ENCODE data around the gene GRIK1. TPM values are rescaled to one million over a fixed set of nuclear protein-coding genes. Genes with fewer than 3 reads are reported as not detected.

The GRIK1 gene
- total RNA-seq, 3 donors from 2014 or later: 0.38 to 0.41 TPM; not detected in 1

GRCh38 chr21:29504751-29505321, 435.0 kb downstream of the GRIK1 start:
- Histone ChIP-seq H3K36me3 (ENCODE audit: low read depth) (no peaks in the 10 kb centered on the region), H3K9me3 (no peaks in the 10 kb centered on the region), H3K4me1 (ENCODE audit: low read depth) (no peaks in the 10 kb centered on the region), H3K4me3 (no peak overlapping the region)
- no peak for ATAC-seq
- TF ChIP-seq, protein P1, sequence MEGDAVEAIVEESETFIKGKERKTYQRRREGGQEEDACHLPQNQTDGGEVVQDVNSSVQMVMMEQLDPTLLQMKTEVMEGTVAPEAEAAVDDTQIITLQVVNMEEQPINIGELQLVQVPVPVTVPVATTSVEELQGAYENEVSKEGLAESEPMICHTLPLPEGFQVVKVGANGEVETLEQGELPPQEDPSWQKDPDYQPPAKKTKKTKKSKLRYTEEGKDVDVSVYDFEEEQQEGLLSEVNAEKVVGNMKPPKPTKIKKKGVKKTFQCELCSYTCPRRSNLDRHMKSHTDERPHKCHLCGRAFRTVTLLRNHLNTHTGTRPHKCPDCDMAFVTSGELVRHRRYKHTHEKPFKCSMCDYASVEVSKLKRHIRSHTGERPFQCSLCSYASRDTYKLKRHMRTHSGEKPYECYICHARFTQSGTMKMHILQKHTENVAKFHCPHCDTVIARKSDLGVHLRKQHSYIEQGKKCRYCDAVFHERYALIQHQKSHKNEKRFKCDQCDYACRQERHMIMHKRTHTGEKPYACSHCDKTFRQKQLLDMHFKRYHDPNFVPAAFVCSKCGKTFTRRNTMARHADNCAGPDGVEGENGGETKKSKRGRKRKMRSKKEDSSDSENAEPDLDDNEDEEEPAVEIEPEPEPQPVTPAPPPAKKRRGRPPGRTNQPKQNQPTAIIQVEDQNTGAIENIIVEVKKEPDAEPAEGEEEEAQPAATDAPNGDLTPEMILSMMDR (IDR thresholded peaks at IDR 0.05): no peak
- intact Hi-C loops (cut with DNase I, micrococcal nuclease): no loop called here
- DNase-seq: no peak

DNA sequence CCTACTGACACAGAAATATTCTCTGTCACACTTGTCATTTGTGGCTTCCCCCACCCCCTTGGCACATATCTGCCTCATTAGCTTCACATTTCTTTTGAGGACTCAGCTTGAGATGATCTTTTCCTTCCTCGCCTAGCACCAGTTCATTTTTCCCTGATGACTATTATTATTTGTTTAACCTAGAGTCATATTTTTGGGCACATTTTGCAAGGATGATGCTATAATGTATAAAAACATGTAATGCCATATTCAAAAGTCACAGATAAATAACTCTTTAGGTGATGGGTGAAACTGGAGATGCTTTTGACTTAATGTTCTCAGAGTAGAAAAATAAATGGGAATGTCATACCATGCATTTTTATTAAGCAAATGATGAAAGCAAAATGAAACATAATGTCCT, 438.3 kb downstream of the GRIK1 start:
- intact Hi-C loops (cut with DNase I, micrococcal nuclease): no loop called here
- H3K36me3 ChIP-seq (ENCODE audit: low read depth): no peaks in the 10 kb centered on the region
- DNase-seq (no peak), ATAC-seq (no peak)
- TF ChIP-seq, protein P1 (IDR thresholded peaks at IDR 0.05): no peak
- H3K4me3 ChIP-seq: no peak overlapping the region
- no peaks in the 10 kb centered on the region for H3K4me1 ChIP-seq (ENCODE audit: low read depth)
- H3K9me3 ChIP-seq: no peaks in the 10 kb centered on the region

DNA sequence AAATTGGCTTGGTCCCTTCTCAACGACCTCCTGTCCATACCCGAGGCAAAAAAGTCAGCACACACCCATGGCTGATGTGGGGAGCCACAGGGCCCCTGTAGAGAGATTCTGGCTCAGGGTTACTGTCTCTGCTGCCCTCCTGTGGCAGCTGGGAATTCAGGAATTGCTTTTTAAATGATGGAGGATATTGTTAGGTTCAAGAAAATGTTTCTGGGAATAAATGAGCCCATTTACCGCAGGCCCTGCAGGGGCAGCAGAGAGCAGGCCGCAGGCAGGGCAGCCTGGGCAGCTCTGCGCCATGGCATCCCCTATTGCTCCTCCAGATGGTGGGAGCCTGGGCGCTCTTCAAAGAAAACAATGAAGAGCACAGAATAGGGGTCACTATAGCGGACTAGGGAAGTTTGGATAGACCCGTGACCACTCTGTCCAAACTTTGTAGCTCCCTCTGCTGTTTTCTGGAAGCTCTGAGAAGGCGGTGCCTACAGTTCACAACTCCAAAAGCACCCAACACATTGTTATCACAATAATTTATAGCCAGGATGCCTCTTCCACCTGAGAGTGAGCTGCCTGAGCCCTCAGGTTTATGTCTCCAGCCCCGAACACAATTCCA, 440.0 kb downstream of the GRIK1 start:
- DNase-seq: no peak
- peak; percentile 16 for ATAC-seq
- Histone ChIP-seq H3K36me3 (ENCODE audit: low read depth) (no peaks in the 10 kb centered on the region), H3K4me3 (no peak overlapping the region), H3K4me1 (ENCODE audit: low read depth) (no peaks in the 10 kb centered on the region), H3K9me3 (no peaks in the 10 kb centered on the region)
- TF ChIP-seq, protein P1 (IDR thresholded peaks at IDR 0.05): no peak
- intact Hi-C loops (cut with DNase I, micrococcal nuclease): no loop called here

- TF ChIP-seq, protein P1 (IDR thresholded peaks at IDR 0.05): no peak
- no peak for ATAC-seq
- Histone ChIP-seq H3K4me3 (no peak overlapping the region), H3K4me1 (ENCODE audit: low read depth) (no peaks in the 10 kb centered on the region), H3K36me3 (ENCODE audit: low read depth) (no peaks in the 10 kb centered on the region), H3K9me3 (no peaks in the 10 kb centered on the region)
- intact Hi-C loops (cut with DNase I, micrococcal nuclease): no loop called here
- no peak for DNase-seq
Observed at GRCh38 chr21:29499229-29499628, 440.6 kb downstream of the GRIK1 start.

- DNase-seq: no peak
- Histone ChIP-seq H3K4me3 (no peak overlapping the region), H3K9me3 (no peaks in the 10 kb centered on the region), H3K4me1 (ENCODE audit: low read depth) (no peaks in the 10 kb centered on the region), H3K36me3 (ENCODE audit: low read depth) (no peaks in the 10 kb centered on the region)
- TF ChIP-seq, protein P1 (IDR thresholded peaks at IDR 0.05): no peak
- intact Hi-C loops (cut with DNase I, micrococcal nuclease): no loop called here
- no peak for ATAC-seq
Observed at GRCh38 chr21:29496337-29496736, 443.5 kb downstream of the GRIK1 start.

Data from mucosa of descending colon (tissue), 3 donors.